GM12873 (cell line): ENCODE measurements around the gene MELTF.

Experiments
- CTCF ChIP-seq: IDR thresholded peaks from 2 replicates; pipeline ENCODE4 v1.5.1; 2012; ENCODE audit warnings: low read depth, mild to moderate bottlenecking, moderate library complexity, low read length, control low read depth; ENCODE audit not compliant: insufficient read depth; ENCODE audit errors: missing control alignments

Gene MELTF

GRCh38 chr3:197028728-197029510, 698 bp downstream of the MELTF start:
- TF ChIP-seq CTCF = no peak

- TF ChIP-seq CTCF = no peak
These were observed 1.5 kb downstream of the MELTF start for GRCh38 chr3:197027896-197028727.

GRCh38 chr3:197027151-197027895, 2.3 kb downstream of the MELTF start:
- no peak for TF ChIP-seq CTCF

- no peak for TF ChIP-seq CTCF
These were observed 3.1 kb downstream of the MELTF start for GRCh38 chr3:197026481-197026866.

- TF ChIP-seq CTCF = no peak
These were observed 3.7 kb downstream of the MELTF start for GRCh38 chr3:197025736-197026480.

- TF ChIP-seq CTCF = no peak
These were observed 4.5 kb downstream of the MELTF start for GRCh38 chr3:197024881-197025735.
